SH-SY5Y (cell line): ENCODE measurements around the gene PZP.

Experiments used
- GATA2 ChIP-seq: IDR thresholded peaks from 2 replicates; pipeline ENCODE4 v1.6.1; 2011; ENCODE audit warnings: mild to moderate bottlenecking, low read depth, low read length
- GATA3 ChIP-seq: IDR thresholded peaks from 2 replicates; pipeline ENCODE4 v1.6.1; 2011; ENCODE audit warnings: low read depth, mild to moderate bottlenecking, low read length, moderate library complexity

PZP gene

DNA sequence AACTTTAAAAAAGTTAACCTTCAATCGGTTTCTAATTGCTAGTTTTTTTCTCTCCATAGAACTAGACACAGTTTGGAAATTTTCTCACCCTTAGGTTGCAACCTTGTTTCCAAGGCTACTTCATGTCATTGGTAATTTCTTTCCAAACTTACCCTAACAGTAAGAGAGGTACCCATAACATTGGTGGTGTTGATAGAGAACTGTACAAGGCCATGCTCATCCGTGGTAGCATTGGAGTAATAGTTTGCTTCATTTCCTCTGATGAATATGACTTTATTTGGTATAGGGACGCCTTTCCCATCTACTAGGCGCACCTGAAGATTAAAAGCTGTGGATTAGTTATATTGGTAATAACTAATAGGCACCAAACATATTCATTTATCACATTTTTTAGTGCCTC lies 104.1 kb downstream of the PZP start:
- TF ChIP-seq GATA2: no peak
- TF ChIP-seq GATA3: no peak

DNA sequence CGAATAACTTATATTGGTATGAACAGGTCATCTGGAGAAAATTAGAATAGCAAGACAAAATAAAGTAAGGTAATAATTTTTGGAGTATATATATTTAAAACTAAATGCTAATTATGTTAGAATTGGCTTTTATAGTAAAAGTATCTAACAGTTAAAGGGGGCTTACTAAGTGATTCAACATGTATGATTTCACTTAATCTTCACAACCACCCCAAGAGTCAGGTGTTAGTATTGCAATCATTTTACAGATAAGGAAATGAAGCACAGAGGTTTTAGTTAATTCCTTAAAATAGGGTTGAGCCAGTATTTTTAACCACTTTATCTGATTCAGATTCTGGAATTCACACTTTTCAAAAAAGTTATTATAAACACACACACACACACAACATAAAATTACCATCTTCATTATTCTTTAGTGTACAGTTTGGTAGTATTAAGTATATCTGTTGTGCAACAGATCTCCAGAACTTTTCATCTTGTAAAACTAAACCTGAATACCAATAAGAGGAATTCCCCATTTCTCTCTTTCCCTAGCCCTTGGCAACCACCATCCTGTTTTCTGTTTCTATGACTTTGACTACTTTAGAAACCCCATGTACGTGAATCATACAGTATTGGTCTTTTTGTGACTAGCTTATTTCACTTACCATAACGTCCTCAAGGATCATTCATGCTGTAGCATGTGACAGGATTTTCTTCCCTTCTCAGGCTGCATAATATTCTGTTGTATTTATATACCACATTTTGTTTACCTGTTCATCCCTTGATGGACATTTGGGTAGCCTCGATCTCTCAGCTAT lies 104.9 kb downstream of the PZP start:
- no peak for TF ChIP-seq GATA2
- TF ChIP-seq GATA3: no peak

DNA sequence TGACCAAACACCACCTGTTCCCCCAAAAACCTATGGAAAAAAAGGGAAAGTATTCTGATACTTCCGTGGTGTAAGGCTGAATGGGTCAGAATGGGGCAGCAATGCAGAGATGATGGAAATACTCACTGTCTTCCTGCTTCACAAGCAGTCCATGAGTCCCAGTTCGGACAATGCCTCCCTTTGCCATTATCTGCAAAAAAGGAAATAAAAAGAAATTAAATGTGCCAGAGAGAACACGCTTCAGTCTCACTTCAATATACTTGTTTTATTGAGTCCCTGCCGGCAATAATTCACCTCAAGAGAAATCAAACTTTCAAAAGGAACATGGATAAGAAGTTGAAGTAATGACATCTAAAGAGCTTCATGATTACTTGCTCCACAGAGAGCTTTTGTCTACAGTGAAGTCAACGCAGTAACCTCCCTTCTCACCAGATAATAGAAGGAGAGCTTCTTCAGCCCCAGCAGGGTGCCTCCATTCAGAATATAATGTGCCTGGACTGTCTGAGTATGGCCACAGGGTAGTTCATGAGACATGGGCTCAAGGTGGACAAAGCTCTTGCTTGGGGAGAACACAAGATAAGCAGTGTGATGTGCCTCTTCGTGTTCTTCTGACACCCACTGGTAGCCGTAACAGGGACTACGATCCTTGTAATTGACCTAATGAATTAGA lies 107.0 kb downstream of the PZP start:
- no peak for TF ChIP-seq GATA3
- TF ChIP-seq GATA2: no peak

DNA sequence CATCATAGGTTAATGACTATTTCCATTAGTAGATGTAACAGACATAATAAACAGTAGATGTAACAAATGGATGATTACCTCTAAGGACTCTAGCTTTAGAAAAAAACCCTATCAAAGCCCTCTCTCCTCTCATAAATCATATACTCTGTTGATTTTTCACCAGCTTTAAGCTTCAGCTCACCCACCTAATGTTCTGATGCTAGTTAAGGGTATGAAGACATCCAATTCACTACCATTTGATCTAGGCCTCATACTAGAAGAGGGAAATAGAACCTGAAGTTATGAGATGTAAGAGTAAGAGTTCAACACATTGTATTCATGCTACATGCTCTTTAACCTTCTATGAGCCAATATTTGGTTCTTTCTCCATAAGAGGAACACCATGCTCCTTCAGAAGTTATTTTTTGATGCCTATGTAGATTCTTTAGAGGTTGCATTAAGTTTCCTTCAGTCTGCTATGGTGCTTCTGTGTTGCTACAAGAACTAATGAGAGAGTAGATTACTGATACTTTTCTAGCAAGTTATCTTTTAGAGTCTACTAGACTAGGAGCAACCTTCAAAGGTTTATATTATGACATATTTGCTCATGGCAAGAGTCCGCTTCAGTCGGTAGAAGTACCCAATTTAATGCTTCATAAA lies 108.5 kb downstream of the PZP start:
- TF ChIP-seq GATA2 (no peak), GATA3 (no peak)
